Measurements from ENCODE around the gene MAP3K5.

MAP3K5 gene

GRCh38 chr6:136563386-136564152 is 228.7 kb downstream of the MAP3K5 start:
- TF ChIP-seq ZC3H10 (CRISPR knock-in tag; IDR thresholded peaks at IDR 0.05) (no peak), CSDC2 (CRISPR knock-in tag; IDR thresholded peaks at IDR 0.05) (no peak), CREB5 (CRISPR knock-in tag; IDR thresholded peaks at IDR 0.05; ENCODE audit: low read depth) (no peak), OSR1 (CRISPR knock-in tag; IDR thresholded peaks at IDR 0.05) (no peak), RARB (CRISPR knock-in tag; IDR thresholded peaks at IDR 0.05) (no peak), POU6F1 (CRISPR knock-in tag; IDR thresholded peaks at IDR 0.05; ENCODE audit: borderline replicate concordance, low read depth) (no peak), ZNF8 (CRISPR knock-in tag; IDR thresholded peaks at IDR 0.05) (no peak), TSHZ2 (CRISPR knock-in tag; IDR thresholded peaks at IDR 0.05) (no peak), ESRRG (CRISPR knock-in tag; IDR thresholded peaks at IDR 0.05) (no peak), ZFP30 (CRISPR knock-in tag; IDR thresholded peaks at IDR 0.05) (no peak), GLIS3 (CRISPR knock-in tag; IDR thresholded peaks at IDR 0.05) (no peak), SNAI2 (CRISPR knock-in tag; IDR thresholded peaks at IDR 0.05) (no peak), ZNF70 (CRISPR knock-in tag; IDR thresholded peaks at IDR 0.05) (no peak), ISL1 (CRISPR knock-in tag; IDR thresholded peaks at IDR 0.05) (no peak), TOX (CRISPR knock-in tag; IDR thresholded peaks at IDR 0.05; ENCODE audit: borderline replicate concordance) (no peak)
- no peak for ATAC-seq

- no peak for TF ChIP-seq ZNF565 (CRISPR knock-in tag; conservative IDR thresholded peaks at IDR 0.05; ENCODE audit: low read depth)
- no peak for TF ChIP-seq TSHZ2 (CRISPR knock-in tag; IDR thresholded peaks at IDR 0.05)
- TF ChIP-seq PATZ1 (CRISPR knock-in tag; IDR thresholded peaks at IDR 0.05; ENCODE audit: borderline replicate concordance) = no peak
- TF ChIP-seq CREB5 (CRISPR knock-in tag; IDR thresholded peaks at IDR 0.05; ENCODE audit: low read depth) = no peak
- no peak for TF ChIP-seq ZNF70 (CRISPR knock-in tag; IDR thresholded peaks at IDR 0.05)
- no peak for TF ChIP-seq ISL1 (CRISPR knock-in tag; IDR thresholded peaks at IDR 0.05)
- no peak for TF ChIP-seq ZNF8 (CRISPR knock-in tag; IDR thresholded peaks at IDR 0.05)
- TF ChIP-seq SNAI2 (CRISPR knock-in tag; IDR thresholded peaks at IDR 0.05) = no peak
- TF ChIP-seq RARB (CRISPR knock-in tag; IDR thresholded peaks at IDR 0.05) = no peak
- TF ChIP-seq GLIS3 (CRISPR knock-in tag; IDR thresholded peaks at IDR 0.05) = no peak
- TF ChIP-seq ESRRG (CRISPR knock-in tag; IDR thresholded peaks at IDR 0.05) = no peak
- TF ChIP-seq CSDC2 (CRISPR knock-in tag; IDR thresholded peaks at IDR 0.05) = no peak
- no peak for TF ChIP-seq OSR1 (CRISPR knock-in tag; IDR thresholded peaks at IDR 0.05)
- no peak for TF ChIP-seq TCF4 (CRISPR knock-in tag; IDR thresholded peaks at IDR 0.05; ENCODE audit: borderline replicate concordance)
- no peak for TF ChIP-seq ZFP30 (CRISPR knock-in tag; IDR thresholded peaks at IDR 0.05)
- TF ChIP-seq TOX (CRISPR knock-in tag; IDR thresholded peaks at IDR 0.05; ENCODE audit: borderline replicate concordance) = no peak
- no peak for TF ChIP-seq PPARA (CRISPR knock-in tag; IDR thresholded peaks at IDR 0.05; ENCODE audit: borderline replicate concordance)
- no peak for TF ChIP-seq ZC3H10 (CRISPR knock-in tag; IDR thresholded peaks at IDR 0.05)
- ATAC-seq = no peak
Observed at GRCh38 chr6:136562211-136562610, 230.1 kb downstream of the MAP3K5 start.
